Spleen (tissue), 11 donors: ENCODE results near the gene RAB9B. TPM values are rescaled to one million over a fixed set of nuclear protein-coding genes. Genes with fewer than 3 reads are reported as not detected.
A peak's percentile ranks its signal among the peaks of the same experiment; 100 is the strongest.

Experiments used
- DNase-seq: peaks from one replicate; pipeline ENCODE4 v3.0.0-alpha.2; 2020
- H3K27ac ChIP-seq, 8 donors: fragments of 200-600 bp; sonication (generic) in 7 of 8; 1 replicate in 4 of 8; 2 replicates in 4 of 8; pipeline versions ENCODE4 v1.5.0 to v1.8.0; 2016 to 2021; ENCODE audit warnings: inconsistent platforms in 4 of 8, mild to moderate bottlenecking in 4 of 8, moderate library complexity in 1 of 8
- H3K27me3 ChIP-seq, 7 donors: fragments of 200-600 bp; sonication (generic) in 6 of 7; replicated peaks in 1 of 7; 1 replicate in 4 of 7; 2 replicates in 3 of 7; pipeline versions ENCODE4 v1.5.0 to v1.8.0; 2016 to 2021; ENCODE audit warnings: inconsistent platforms in 3 of 7, mild to moderate bottlenecking in 1 of 7
- H3K36me3 ChIP-seq, 6 donors: fragments of 200-600 bp; sonication (generic) in 5 of 6; 1 replicate in 4 of 6; 2 replicates in 2 of 6; pipeline versions ENCODE4 v1.5.0 to v1.8.0; 2016 to 2021; ENCODE audit warnings: inconsistent platforms in 2 of 6
- H3K4me1 ChIP-seq, 6 donors: fragments of 200-600 bp; sonication (generic) in 5 of 6; 1 replicate in 3 of 6; 2 replicates in 3 of 6; pipeline versions ENCODE4 v1.5.0 to v1.8.0; 2016 to 2021; ENCODE audit warnings: inconsistent platforms in 3 of 6
- H3K4me3 ChIP-seq, 8 donors: fragments of 200-600 bp; sonication (generic) in 7 of 8; 1 replicate in 4 of 8; 2 replicates in 4 of 8; pipeline versions ENCODE4 v1.5.0 to v1.8.0; 2016 to 2021; ENCODE audit warnings: inconsistent platforms in 4 of 8, mild to moderate bottlenecking in 4 of 8, moderate library complexity in 2 of 8
- H3K9me3 ChIP-seq, 8 donors: fragments of 200-600 bp; sonication (generic) in 7 of 8; 1 replicate in 4 of 8; 2 replicates in 4 of 8; pipeline versions ENCODE4 v1.5.0 to v1.8.0; 2016 to 2021; ENCODE audit warnings: inconsistent platforms in 4 of 8
- POLR2A ChIP-seq, 3 donors: fragments of 450-650 bp; IDR thresholded peaks; one replicate each; pipeline ENCODE4 v1.5.1; 2017; ENCODE audit warnings: antibody characterized with exemption in 3 of 3, mild to moderate bottlenecking in 1 of 3
- POLR2AphosphoS5 ChIP-seq, 3 donors: sonication (generic); formaldehyde crosslinking; IDR thresholded peaks; one replicate each; pipeline ENCODE4 v1.5.1; 2017; ENCODE audit warnings: antibody characterized with exemption in 3 of 3
- WGBS, 5 donors: extraction: QIAGEN DNeasy Blood & Tissue Kit in 3 of 5; methylation state at CpG; one replicate each; pipeline versions ENCODE4 v1.1.5 to v1.1.7; 2013 to 2018; 5-methylcytosine and 5-hydroxymethylcytosine counted together
- intact Hi-C: fragments of 100-400 bp; cut with DNase I; formaldehyde crosslinking; loops from one replicate; pipeline ENCODE4 v1.15.0; 2023; ENCODE audit warnings: low total_unique reads
- polyA plus RNA-seq, 3 donors: library from polyadenylated mRNA; stranded (reverse); fragments of 200-250 nt; gene quantifications; one replicate each; pipeline ENCODE4 v1.2.1, GENCODE V29; 2013
- total RNA-seq, 7 donors: library from RNA; depleted of rRNA in 3 of 7; stranded (reverse); fragments of >200 nt in 3 of 7; fragmentation: NEBNext Ultra II Directional in 4 of 7; extraction: Animal tissue kit (Norgen Biotek cat#: 25700) in 4 of 7; gene quantifications; one replicate each; pipeline versions ENCODE4 v1.1.0 to v1.2.1, GENCODE V29; 2016 to 2021
- TF ChIP-seq, protein P1 (sequence below), 11 experiments: fragments of 200-600 bp in 7 of 11; fragments of 450-650 bp in 4 of 11; sonication (generic) in 4 of 11; IDR thresholded peaks in 8 of 11; conservative IDR thresholded peaks in 3 of 11; 1 replicate in 7 of 11; 2 replicates in 4 of 11; pipeline versions ENCODE4 v1.4.0 to v1.8.0; 2016 to 2021; ENCODE audit warnings: antibody characterized with exemption in 11 of 11, inconsistent platforms in 4 of 11, mild to moderate bottlenecking in 1 of 11
- donor health status: healthy with polysubstance abuse.
- donor health status: DM: no; HTN: no; CAD: no; lungs with moderate emphysema.
- donor health status: DM: no; HTN: no; CAD: no.
- donor health status: Bipolar disorder and iron deficiency.
- donor health status: healthy.
- donor health status: DM: no; HTN: no; CAD: no.
- donor health status: DM: yes; HTN: yes; CAD: no.

The RAB9B gene
- total and polyA plus RNA-seq, 10 donors = 0.43 to 1.0 (median 0.60) TPM

GRCh38 chrX:103789004-103789403, 43.1 kb downstream of the RAB9B start:
- Histone ChIP-seq H3K4me1 (no peaks in the 10 kb centered on the region), H3K4me3 (no peak overlapping the region), H3K9me3 (no peaks in the 10 kb centered on the region), H3K27ac (peak overlapping the region in 1 of 8 donors; percentile 34), H3K36me3 (no peaks in the 10 kb centered on the region), H3K27me3 (no peaks in the 10 kb centered on the region)
- intact Hi-C loops = no loop called here
- TF ChIP-seq, protein P1, sequence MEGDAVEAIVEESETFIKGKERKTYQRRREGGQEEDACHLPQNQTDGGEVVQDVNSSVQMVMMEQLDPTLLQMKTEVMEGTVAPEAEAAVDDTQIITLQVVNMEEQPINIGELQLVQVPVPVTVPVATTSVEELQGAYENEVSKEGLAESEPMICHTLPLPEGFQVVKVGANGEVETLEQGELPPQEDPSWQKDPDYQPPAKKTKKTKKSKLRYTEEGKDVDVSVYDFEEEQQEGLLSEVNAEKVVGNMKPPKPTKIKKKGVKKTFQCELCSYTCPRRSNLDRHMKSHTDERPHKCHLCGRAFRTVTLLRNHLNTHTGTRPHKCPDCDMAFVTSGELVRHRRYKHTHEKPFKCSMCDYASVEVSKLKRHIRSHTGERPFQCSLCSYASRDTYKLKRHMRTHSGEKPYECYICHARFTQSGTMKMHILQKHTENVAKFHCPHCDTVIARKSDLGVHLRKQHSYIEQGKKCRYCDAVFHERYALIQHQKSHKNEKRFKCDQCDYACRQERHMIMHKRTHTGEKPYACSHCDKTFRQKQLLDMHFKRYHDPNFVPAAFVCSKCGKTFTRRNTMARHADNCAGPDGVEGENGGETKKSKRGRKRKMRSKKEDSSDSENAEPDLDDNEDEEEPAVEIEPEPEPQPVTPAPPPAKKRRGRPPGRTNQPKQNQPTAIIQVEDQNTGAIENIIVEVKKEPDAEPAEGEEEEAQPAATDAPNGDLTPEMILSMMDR (IDR thresholded peaks at IDR 0.05 in 8 of 11, conservative IDR thresholded peaks at IDR 0.05 in 3 of 11) = no peak
- TF ChIP-seq POLR2A (IDR thresholded peaks at IDR 0.05) (no peak), POLR2AphosphoS5 (IDR thresholded peaks at IDR 0.05) (no peak)
- DNase-seq = no peak

GRCh38 chrX:103783971-103784370, 48.1 kb downstream of the RAB9B start:
- Histone ChIP-seq H3K27ac (no peak overlapping the region), H3K4me3 (no peak overlapping the region), H3K9me3 (no peaks in the 10 kb centered on the region), H3K27me3 (no peaks in the 10 kb centered on the region), H3K4me1 (no peaks in the 10 kb centered on the region), H3K36me3 (no peaks in the 10 kb centered on the region)
- intact Hi-C loops = no loop called here
- WGBS, 5 donors = 77 to 96% (median 82%) methylated on average over 2 of the region's 2 CpGs
- TF ChIP-seq, protein P1 (IDR thresholded peaks at IDR 0.05 in 8 of 11, conservative IDR thresholded peaks at IDR 0.05 in 3 of 11) = no peak
- TF ChIP-seq POLR2A (IDR thresholded peaks at IDR 0.05) (no peak), POLR2AphosphoS5 (IDR thresholded peaks at IDR 0.05) (no peak)
- no peak for DNase-seq

- no peak for DNase-seq
- no peak for TF ChIP-seq POLR2A (IDR thresholded peaks at IDR 0.05)
- TF ChIP-seq, protein P1 (IDR thresholded peaks at IDR 0.05 in 8 of 11, conservative IDR thresholded peaks at IDR 0.05 in 3 of 11) = no peak
- no peak for TF ChIP-seq POLR2AphosphoS5 (IDR thresholded peaks at IDR 0.05)
- Histone ChIP-seq H3K9me3 (no peaks in the 10 kb centered on the region), H3K4me1 (no peaks in the 10 kb centered on the region), H3K27ac (no peak overlapping the region), H3K27me3 (no peaks in the 10 kb centered on the region), H3K36me3 (no peaks in the 10 kb centered on the region), H3K4me3 (no peak overlapping the region)
- 58 to 71% (median 59%) methylated on average over 3 of the region's 3 CpGs for WGBS, 5 donors
- intact Hi-C loops = no loop called here
Observed at GRCh38 chrX:103783196-103783595, 48.9 kb downstream of the RAB9B start.

DNA sequence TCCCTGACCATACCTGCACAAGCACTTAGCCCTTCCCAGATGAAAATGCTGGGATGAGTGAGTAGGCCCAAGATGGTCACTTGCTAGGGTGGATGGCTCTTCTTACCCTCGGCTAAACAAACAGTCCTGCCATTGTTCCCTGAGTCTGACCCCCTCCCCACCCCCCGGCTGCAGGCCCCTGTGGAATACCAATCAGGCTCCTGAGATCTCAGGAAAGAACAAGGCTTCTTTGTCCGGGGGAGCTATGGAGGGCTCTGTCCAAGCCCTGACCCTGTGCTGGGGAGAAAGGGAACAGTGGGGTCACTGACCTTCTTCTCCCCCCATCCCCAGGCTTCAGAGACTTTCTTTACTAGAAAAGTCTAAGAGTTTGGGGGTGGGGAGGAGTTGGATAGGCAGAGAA, 49.4 kb downstream of the RAB9B start:
- intact Hi-C loops = no loop called here

More for the DNA sequence above, 49.4 kb downstream of the RAB9B start:
- no peaks in the 10 kb centered on the region for H3K9me3 ChIP-seq
- WGBS, 5 donors = 71 to 96% (median 79%) methylated on average over 3 of the region's 3 CpGs
- no peak for DNase-seq
- no peaks in the 10 kb centered on the region for H3K27me3 ChIP-seq
- no peaks in the 10 kb centered on the region for H3K36me3 ChIP-seq
- TF ChIP-seq, protein P1 (IDR thresholded peaks at IDR 0.05 in 8 of 11, conservative IDR thresholded peaks at IDR 0.05 in 3 of 11) = no peak
- TF ChIP-seq POLR2A (IDR thresholded peaks at IDR 0.05) (no peak), POLR2AphosphoS5 (IDR thresholded peaks at IDR 0.05) (no peak)
- H3K4me3 ChIP-seq = no peak overlapping the region
- H3K27ac ChIP-seq = no peak overlapping the region
- no peaks in the 10 kb centered on the region for H3K4me1 ChIP-seq
